HG03025 (cell line): ENCODE results near the gene BRD4.

ENCODE experiments used
- ATAC-seq: cut with Tn5 transposase; IDR thresholded peaks from one replicate; pipeline ENCODE4 v1.9.1; 2021; ENCODE audit warnings: mild to moderate bottlenecking, moderate library complexity; ENCODE audit not compliant: unreplicated experiment, low FRiP score

BRD4 gene

DNA sequence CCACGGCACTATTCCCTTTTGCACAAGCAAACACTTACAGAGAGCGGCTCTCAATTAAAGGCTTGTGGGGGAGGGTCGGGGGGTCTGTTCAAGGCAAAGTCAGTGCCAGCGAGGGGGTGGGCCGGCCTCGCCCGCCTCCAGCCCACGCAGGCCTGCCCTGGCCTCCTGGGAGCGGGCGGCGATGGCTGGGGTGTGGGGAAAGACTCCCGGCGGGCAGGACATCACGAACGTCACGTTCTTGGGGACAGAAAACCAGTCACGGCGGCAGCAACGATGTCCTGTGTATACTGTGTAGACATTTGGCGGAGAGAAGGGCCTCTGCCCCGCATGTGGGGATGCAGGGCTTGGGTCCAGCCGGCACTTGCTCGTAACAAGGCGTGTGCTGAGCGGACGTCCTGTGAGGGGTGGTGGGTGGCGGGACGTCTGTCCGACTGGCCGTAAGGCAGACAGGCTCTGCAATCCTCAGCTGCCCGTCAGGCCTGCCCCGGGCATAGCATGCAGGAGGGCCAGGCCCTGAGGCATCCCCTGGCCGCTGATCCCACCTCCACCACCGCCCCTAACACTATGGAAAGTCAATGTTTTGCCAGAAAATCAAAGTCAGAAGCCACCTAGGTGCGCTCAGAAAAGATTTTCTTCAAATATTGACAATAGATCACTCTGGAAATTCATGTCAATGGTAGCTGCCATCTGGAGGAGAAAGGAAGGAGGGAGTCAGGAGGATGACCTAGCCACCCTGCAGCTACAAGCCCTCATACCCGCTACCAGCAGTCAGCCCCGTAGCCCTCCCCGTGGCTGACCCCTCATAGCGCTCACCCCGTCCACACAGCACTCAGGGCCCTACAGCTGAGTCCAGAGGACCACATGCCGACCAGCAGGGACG, 94.3 kb downstream of the BRD4 start:
- ATAC-seq = no peak

GRCh38 chr19:15236886-15237285, 95.5 kb downstream of the BRD4 start:
- ATAC-seq = no peak

DNA sequence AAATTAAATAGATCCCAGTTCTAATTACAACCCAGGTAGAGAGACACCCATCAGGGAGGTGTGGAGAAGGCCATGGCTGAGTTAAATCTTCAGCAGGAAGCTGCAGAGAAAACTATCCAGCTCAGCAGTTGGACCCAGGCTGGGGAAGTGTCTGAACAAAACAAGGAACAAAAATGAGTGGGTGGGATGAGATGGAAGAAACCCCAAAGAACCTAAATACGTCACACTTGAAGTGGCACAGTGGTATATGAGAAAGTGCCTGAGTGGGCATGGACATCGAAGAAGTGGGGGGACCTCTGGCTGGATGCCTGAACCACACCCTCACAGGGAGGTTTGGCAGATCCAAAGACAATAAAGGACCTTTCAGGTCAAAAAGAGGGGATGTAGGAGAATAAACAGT, 96.6 kb downstream of the BRD4 start:
- ATAC-seq = no peak

DNA sequence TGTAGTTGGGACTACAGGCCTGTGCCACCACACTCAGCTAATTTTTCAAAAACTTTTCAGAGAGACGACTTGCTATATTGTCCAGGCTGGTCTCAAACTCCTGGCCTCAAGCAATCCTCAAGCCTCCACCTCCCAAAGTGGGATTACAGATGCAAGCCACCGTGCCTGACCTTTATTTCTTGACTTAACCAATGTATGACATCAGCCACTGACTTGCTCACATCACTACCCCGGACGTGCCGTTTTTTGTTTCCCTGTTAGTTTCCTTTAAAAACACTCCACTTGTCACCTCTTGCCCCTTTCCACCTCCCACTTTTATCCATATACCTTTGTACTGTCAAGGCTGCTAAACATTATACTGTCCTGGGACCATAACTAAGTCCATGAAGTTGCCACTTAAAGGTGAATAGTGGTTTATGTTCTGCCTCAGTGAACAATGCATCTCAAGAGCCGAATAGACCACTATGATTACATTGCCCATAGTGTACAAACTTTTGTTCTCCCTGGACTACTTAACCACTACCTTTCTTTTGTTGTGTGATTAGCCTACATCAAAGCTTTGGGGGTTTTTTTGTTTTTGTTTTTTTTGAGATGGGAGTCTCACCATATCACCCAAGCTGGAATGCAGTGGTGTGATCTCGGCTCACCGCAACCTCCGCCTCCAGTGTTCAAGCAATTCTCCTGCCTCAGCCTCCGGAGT, 97.8 kb downstream of the BRD4 start:
- no peak for ATAC-seq

GRCh38 chr19:15231271-15231670, 101.1 kb downstream of the BRD4 start:
- no peak for ATAC-seq

GRCh38 chr19:15227261-15227660, 105.1 kb downstream of the BRD4 start:
- ATAC-seq = no peak

GRCh38 chr19:15225760-15226159, 106.6 kb downstream of the BRD4 start:
- ATAC-seq = no peak

- no peak for ATAC-seq
These were observed 108.5 kb downstream of the BRD4 start for GRCh38 chr19:15223649-15224361.

DNA sequence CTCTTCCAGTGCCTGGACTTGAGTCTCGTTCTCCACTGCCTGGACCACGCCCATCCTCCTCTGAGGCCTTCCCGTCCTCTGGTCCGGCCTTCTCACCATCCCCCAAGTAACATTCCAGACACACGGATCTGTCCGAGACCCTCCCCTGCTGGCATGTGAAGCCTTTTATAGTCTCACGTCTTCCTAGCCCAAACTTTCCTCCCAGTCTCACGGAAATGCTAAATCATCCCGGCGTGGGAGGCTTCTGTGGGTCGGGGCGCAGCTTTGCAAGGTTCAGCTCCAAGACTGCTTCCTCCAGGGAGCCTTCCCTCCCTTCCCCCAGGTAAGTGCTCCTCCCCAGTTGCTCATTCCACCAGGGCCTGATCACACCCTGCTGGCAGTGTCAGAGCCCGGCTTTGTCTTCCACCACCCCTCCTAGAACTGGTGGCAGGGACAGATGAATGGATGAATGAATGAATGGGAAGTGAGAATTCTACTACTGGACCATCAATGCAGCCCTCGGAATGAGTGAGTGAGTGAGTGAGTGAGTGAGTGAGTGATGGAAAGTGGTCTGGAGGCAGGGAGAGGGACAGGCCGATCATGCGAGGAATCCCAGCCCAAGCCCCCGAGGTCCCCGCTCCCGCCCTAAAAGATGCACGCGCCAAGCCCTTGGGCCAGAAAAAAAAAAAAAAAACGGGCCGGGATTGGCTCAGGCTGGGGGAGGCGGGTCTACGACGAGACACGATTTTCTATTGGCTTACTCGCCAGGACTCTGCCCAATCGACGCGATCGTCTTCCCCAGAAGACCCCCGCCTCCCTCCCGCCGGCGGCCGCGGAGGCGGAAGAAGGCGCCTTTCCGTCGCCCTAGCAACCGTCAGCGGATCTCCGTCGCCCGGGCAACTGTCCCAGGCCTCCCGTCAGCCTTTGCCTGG, 109.3 kb downstream of the BRD4 start:
- no peak for ATAC-seq

DNA sequence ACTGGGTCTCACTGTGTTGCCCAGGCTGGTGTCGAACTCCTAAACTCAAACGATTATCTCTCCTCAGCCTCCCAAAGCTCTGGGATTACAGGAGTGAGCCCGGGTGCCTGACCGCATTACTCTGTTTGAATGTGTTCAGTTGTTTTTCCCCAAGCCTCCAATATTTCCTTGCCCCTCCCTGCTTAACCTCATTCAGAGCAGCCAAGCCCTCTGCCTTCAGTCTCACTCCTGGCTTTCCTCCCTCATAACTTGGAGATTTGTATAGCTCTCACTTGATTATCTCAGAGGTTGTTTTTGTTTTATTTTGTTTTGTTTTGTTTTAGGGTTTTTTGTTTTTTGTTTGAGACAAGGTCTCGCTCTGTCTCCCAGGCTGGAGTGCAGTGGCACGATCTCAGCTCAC, 111.5 kb downstream of the BRD4 start:
- no peak for ATAC-seq

GRCh38 chr19:15218501-15218900, 113.8 kb downstream of the BRD4 start:
- no peak for ATAC-seq

- no peak for ATAC-seq
These were observed 116.0 kb downstream of the BRD4 start for GRCh38 chr19:15216363-15216762.

DNA sequence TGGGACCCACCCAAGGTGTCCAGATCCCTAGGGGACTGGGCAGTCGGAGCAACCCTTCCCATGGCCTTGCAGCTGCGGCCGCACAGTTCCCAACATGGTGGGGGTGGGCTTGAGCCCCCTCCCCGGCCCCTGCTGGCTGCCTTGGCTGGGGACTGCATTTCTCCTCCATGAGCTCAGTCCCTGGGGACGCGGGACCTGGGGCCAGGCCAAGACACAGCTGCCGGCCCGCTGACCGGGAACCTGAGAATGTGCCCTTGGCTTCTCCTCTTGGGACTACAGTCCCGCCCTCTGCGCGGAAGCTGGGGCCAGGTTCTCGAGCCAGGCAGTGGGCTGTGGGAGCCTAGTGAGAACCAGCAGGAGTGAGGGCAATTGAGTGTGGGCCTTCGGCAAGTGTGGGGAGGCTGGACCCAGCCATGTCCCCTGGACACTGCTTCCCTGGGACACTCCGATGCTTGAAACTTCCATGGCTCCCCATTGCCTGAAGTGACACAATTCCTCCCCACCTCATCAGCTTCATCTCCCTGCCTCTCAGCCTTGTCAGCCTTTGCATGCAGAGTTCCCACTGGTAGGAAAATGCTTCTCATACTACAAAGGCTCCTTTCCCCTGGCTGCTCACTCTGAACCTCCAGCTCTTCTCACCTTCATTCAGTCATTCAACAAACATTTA, 118.5 kb downstream of the BRD4 start:
- ATAC-seq = no peak

DNA sequence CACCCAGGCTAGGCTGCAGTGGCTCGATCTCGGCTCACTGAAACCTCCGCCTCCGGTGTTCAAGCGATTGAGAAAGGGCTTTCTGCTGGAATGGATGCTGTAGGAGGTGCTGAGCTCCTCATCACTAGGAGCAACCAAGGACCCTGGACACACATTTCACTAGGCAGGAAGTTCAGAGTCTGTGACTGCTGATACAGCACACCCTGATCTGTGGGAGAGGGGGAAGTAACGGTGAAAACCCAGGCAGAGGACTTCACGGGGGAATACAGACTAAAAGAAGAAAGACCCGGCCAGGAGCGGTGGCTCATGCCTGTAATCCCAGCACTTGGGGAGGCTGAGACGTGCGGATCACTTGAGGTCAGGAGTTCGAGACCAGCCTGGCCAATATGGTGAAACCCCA, 119.6 kb downstream of the BRD4 start:
- ATAC-seq = no peak

DNA sequence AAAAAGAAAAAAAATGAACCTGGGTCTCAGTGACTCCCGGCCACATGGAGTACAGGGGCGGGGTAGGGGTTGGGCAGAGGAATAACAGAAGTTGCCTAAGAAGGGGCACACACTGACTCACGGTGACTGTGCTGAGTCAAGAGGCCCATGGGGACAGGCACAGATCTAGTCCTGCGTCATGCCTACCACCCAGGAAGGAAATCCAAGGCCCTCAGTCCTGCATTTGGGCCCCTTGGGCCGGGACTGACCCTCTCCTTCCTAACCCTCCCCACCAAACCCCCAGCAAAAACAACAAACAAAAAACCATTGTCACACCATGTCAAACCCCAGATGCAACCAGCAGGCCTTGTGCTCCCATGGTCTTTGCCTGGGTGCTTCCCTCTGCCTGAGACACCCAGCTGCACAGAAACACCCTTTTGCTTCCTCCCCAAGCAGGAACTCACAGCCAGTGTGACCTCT, 122.0 kb downstream of the BRD4 start:
- no peak for ATAC-seq

- ATAC-seq = no peak
These were observed 130.8 kb downstream of the BRD4 start for GRCh38 chr19:15201374-15202023.

DNA sequence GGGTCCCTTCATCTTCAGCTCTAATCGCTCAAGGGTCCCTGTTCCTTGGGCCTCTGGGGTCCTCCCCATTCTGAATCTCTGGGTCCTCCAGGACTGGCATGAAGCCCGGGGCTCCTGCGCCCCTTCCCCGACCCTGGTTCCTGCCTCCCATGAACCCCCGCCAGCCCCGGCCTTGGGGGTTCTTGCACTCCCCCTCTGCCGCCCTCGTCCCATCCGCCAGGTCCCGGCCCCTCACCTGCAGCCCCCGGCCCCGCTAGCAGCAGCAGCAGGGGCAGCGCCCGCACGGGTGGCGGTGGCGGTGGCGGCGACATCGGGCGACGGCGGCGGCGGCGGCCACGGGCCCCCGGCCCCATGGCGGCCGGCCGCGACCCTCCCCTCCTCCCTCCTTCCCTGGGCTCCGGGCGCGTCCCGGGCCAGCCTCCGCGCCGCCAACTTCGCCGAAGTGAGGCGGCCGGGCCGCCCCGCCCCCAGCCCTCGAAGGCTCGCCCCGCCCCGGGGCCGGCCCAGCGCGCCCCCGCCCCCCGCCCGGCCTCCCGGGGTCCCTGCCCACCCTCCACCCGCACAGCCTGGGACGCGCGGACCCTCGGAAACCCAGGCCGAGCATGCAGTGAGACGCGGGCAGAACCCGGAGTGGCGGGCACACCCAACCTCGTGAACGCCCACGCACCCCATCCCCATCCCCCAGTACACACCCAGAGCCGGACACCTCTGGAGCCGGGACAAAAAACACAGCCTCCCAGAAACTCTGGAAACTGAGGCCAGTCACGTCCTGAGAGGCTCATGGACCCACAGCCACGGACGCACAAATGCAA, 131.6 kb downstream of the BRD4 start, which contains the start of gene NOTCH3:
TSS of gene NOTCH3 (minus strand) at position 443 of the 812 bp plus-strand sequence. CDS start at position 353, 90 bp downstream.
- no peak for ATAC-seq
